ENCODE results near the gene SYT1.
A peak's percentile ranks its signal among the peaks of the same experiment; 100 is the strongest.

The SYT1 gene

GRCh38 chr12:79301181-79301580, 436.6 kb downstream of the SYT1 start:
- DNase-seq (ENCODE audit: low read depth): no peak
- no peak overlapping the region for H3K4me3 ChIP-seq (ENCODE audit: low read depth, low read length)

- DNase-seq (ENCODE audit: low read depth): no peak
- H3K4me3 ChIP-seq (ENCODE audit: low read depth, low read length): no peak overlapping the region
Measured at GRCh38 chr12:79302162-79302814, 437.7 kb downstream of the SYT1 start.

- H3K4me3 ChIP-seq (ENCODE audit: low read depth, low read length): no peak overlapping the region
- DNase-seq (ENCODE audit: low read depth): no peak
Measured at GRCh38 chr12:79307340-79307739, 442.8 kb downstream of the SYT1 start.

GRCh38 chr12:79309039-79309438, 444.5 kb downstream of the SYT1 start:
- no peak overlapping the region for H3K4me3 ChIP-seq (ENCODE audit: low read depth, low read length)
- DNase-seq (ENCODE audit: low read depth): no peak

GRCh38 chr12:79317179-79317847, 452.7 kb downstream of the SYT1 start:
- no peak for DNase-seq (ENCODE audit: low read depth)
- H3K4me3 ChIP-seq (ENCODE audit: low read depth, low read length): no peak overlapping the region

GRCh38 chr12:79322905-79323304, 458.3 kb downstream of the SYT1 start:
- DNase-seq (ENCODE audit: low read depth): no peak
- H3K4me3 ChIP-seq (ENCODE audit: low read depth, low read length): no peak overlapping the region

- no peak for DNase-seq (ENCODE audit: low read depth)
- no peak overlapping the region for H3K4me3 ChIP-seq (ENCODE audit: low read depth, low read length)
Measured at GRCh38 chr12:79324571-79324970, 460.0 kb downstream of the SYT1 start.

GRCh38 chr12:79326222-79326621, 461.6 kb downstream of the SYT1 start:
- H3K4me3 ChIP-seq (ENCODE audit: low read depth, low read length): no peak overlapping the region
- no peak for DNase-seq (ENCODE audit: low read depth)

GRCh38 chr12:79326663-79327062, 462.1 kb downstream of the SYT1 start:
- DNase-seq (ENCODE audit: low read depth): no peak
- no peak overlapping the region for H3K4me3 ChIP-seq (ENCODE audit: low read depth, low read length)

GRCh38 chr12:79327465-79327864, 462.9 kb downstream of the SYT1 start:
- no peak for DNase-seq (ENCODE audit: low read depth)
- no peak overlapping the region for H3K4me3 ChIP-seq (ENCODE audit: low read depth, low read length)

- H3K4me3 ChIP-seq (ENCODE audit: low read depth, low read length): no peak overlapping the region
- peak; percentile 12 for DNase-seq (ENCODE audit: low read depth)
Measured at GRCh38 chr12:79329933-79330332, 465.4 kb downstream of the SYT1 start.

GRCh38 chr12:79331870-79332269, 467.3 kb downstream of the SYT1 start:
- no peak for DNase-seq (ENCODE audit: low read depth)
- H3K4me3 ChIP-seq (ENCODE audit: low read depth, low read length): no peak overlapping the region

GRCh38 chr12:79333144-79333543, 468.6 kb downstream of the SYT1 start:
- DNase-seq (ENCODE audit: low read depth): no peak
- H3K4me3 ChIP-seq (ENCODE audit: low read depth, low read length): no peak overlapping the region

- DNase-seq (ENCODE audit: low read depth): no peak
- H3K4me3 ChIP-seq (ENCODE audit: low read depth, low read length): no peak overlapping the region
Measured at GRCh38 chr12:79337662-79338290, 473.2 kb downstream of the SYT1 start.

GRCh38 chr12:79344855-79345847, 480.6 kb downstream of the SYT1 start:
- no peak overlapping the region for H3K4me3 ChIP-seq (ENCODE audit: low read depth, low read length)
- DNase-seq (ENCODE audit: low read depth): no peak

- H3K4me3 ChIP-seq (ENCODE audit: low read depth, low read length): no peak overlapping the region
- no peak for DNase-seq (ENCODE audit: low read depth)
Measured at GRCh38 chr12:79347866-79348265, 483.3 kb downstream of the SYT1 start.

- DNase-seq (ENCODE audit: low read depth): no peak
- H3K4me3 ChIP-seq (ENCODE audit: low read depth, low read length): no peak overlapping the region
Measured at GRCh38 chr12:79351251-79351650, 486.7 kb downstream of the SYT1 start.

- no peak overlapping the region for H3K4me3 ChIP-seq (ENCODE audit: low read depth, low read length)
- DNase-seq (ENCODE audit: low read depth): no peak
Measured at GRCh38 chr12:79356216-79356615, 491.6 kb downstream of the SYT1 start.

- H3K4me3 ChIP-seq (ENCODE audit: low read depth, low read length): no peak overlapping the region
- DNase-seq (ENCODE audit: low read depth): no peak
Measured at GRCh38 chr12:79357048-79357447, 492.5 kb downstream of the SYT1 start.

Measured in skeletal muscle cell (primary cell).